NCI-H2081 (cell line): ENCODE data around the gene KRTAP2-2.
"Not testable (repeated sequence)": the region's sequence is repeated elsewhere in the genome, so short reads cannot be mapped to it uniquely, and the experiment has no call there.

Experiments used
- DNase-seq, 2 experiments: peaks; one replicate each; lab custom pipeline; 2025; lab: John Stamatoyannopoulos, UW

KRTAP2-2 gene

GRCh38 chr17:41055130-41055529 lies at the start of gene KRTAP2-2:
Gene KRTAP2-2 (minus strand): TSS chr17:41055230. CDS start chr17:41055211, 19 bp downstream.
- not testable (repeated sequence) for DNase-seq

GRCh38 chr17:41104386-41105038 lies 49.5 kb upstream of the KRTAP2-2 start:
- not testable (repeated sequence) for DNase-seq

- DNase-seq, result no peak
These were observed 48.9 kb upstream of the KRTAP2-2 start for GRCh38 chr17:41103896-41104295.

- no peak for DNase-seq
These were observed 46.7 kb upstream of the KRTAP2-2 start, which contains the start of gene KRTAP4-16 for GRCh38 chr17:41101586-41102259. Gene KRTAP4-16 (minus strand): TSS chr17:41102209. CDS start chr17:41102209, 0 bp downstream.

GRCh38 chr17:41099682-41100480 lies 44.9 kb upstream of the KRTAP2-2 start:
- not testable (repeated sequence) for DNase-seq

GRCh38 chr17:41098481-41098880 lies 43.5 kb upstream of the KRTAP2-2 start:
- no peak for DNase-seq

- no peak for DNase-seq
These were observed 43.0 kb upstream of the KRTAP2-2 start, which contains the start of gene KRTAP4-8 for GRCh38 chr17:41098042-41098441. Gene KRTAP4-8 (minus strand): TSS chr17:41098142. CDS start chr17:41098084, 58 bp downstream.

- DNase-seq, result no peak
These were observed 41.0 kb upstream of the KRTAP2-2 start for GRCh38 chr17:41096055-41096454.

- not testable (repeated sequence) for DNase-seq
These were observed 33.8 kb upstream of the KRTAP2-2 start for GRCh38 chr17:41088760-41089352.

GRCh38 chr17:41084100-41084856 lies 29.2 kb upstream of the KRTAP2-2 start, which contains the start of gene KRTAP4-7:
Gene KRTAP4-7 (plus strand): TSS chr17:41084150. CDS start chr17:41084207, 57 bp downstream.
- DNase-seq, result not testable (repeated sequence)

- DNase-seq, result not testable (repeated sequence)
These were observed 28.4 kb upstream of the KRTAP2-2 start for GRCh38 chr17:41083427-41083826.

- DNase-seq, result no peak
These were observed 27.6 kb upstream of the KRTAP2-2 start for GRCh38 chr17:41082626-41083025.

GRCh38 chr17:41076788-41077187 lies 21.8 kb upstream of the KRTAP2-2 start:
- no peak for DNase-seq

GRCh38 chr17:41073676-41074075 lies 18.6 kb upstream of the KRTAP2-2 start:
- DNase-seq, result no peak

GRCh38 chr17:41071606-41072360 lies 16.8 kb upstream of the KRTAP2-2 start:
- DNase-seq, result peak in 1 of 2 experiments; percentile 14

- DNase-seq, result no peak
These were observed 14.0 kb upstream of the KRTAP2-2 start for GRCh38 chr17:41069031-41069430.

GRCh38 chr17:41067281-41067680 lies 12.3 kb upstream of the KRTAP2-2 start:
- no peak for DNase-seq

GRCh38 chr17:41065829-41066624 lies 11.0 kb upstream of the KRTAP2-2 start, which contains the start of gene KRTAP2-4:
Gene KRTAP2-4 (minus strand): TSS chr17:41065879. CDS start chr17:41065845, 34 bp downstream.
- DNase-seq, result no peak

- DNase-seq, result not testable (repeated sequence)
These were observed 10.1 kb upstream of the KRTAP2-2 start for GRCh38 chr17:41065016-41065689.
